HG02981 (cell line): ENCODE results near the gene ABCA6.
"Not testable (repeated sequence)": the region's sequence is repeated elsewhere in the genome, so short reads cannot be mapped to it uniquely, and the experiment has no call there.

Experiments used
- ATAC-seq: cut with Tn5 transposase; IDR thresholded peaks from one replicate; pipeline ENCODE4 v1.9.1; 2021; ENCODE audit warnings: mild to moderate bottlenecking, moderate library complexity; ENCODE audit not compliant: unreplicated experiment

ABCA6 gene

DNA sequence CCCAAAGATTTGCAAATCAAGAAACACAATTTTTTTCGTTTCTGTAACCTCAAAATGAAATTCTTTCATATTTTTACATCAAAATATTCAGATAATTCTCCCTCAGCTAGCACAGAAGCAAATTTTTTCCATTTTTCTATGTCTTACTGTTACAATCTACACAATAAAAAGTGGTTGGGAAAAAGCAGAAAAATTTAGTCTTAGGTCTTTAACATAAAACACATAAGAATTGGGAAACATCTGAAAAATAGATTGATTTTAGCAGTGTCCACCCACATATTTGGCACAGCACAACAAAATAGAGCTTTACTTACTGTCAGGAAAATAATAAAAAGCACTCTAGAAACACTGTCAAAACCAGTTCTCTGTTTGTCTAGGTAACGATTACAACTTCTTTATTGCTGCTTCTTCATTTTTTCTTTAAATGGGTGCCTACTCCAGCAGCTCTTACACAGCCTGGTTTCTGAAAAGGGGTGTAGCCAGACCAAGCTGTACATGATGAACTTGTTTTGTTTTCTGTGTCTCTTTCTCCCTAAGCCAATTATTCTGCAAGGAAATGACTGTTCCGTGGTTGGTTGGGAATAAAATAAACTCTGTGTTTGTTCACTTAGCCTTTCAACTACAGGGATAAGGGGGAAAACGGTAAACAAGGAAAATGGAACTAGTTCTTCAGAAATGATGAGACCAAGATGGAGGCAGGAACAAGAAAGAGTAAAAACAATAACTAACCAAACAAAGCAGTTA lies at the start of gene ABCA6:
ABCA6 (minus strand) TSS at position 465 of the 744 bp plus-strand sequence. CDS start 1,192 bp downstream, outside the sequence.
- no peak for ATAC-seq

- no peak for ATAC-seq
Measured at GRCh38 chr17:69188796-69189195, 47.1 kb upstream of the ABCA6 start.

GRCh38 chr17:69188064-69188463 lies 46.4 kb upstream of the ABCA6 start:
- ATAC-seq: no peak

DNA sequence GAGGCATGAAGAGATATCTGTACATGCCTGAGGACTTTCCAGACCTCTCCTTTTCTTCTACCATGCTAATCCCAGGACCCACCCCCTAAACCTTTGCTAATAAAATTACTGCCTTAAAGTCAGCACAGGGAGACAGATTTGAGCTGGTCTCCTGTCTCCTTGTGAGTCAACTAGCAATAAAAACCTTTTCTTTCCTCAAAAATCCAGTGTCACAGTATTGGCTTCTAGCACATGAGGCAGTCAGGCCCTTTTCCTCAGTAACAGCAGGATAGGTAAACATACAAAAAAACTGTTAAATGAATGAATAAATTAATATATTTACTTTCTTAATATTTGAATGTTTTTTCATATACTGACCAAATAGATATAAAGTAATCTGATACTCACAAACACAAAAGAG lies 45.6 kb upstream of the ABCA6 start:
- ATAC-seq: no peak

DNA sequence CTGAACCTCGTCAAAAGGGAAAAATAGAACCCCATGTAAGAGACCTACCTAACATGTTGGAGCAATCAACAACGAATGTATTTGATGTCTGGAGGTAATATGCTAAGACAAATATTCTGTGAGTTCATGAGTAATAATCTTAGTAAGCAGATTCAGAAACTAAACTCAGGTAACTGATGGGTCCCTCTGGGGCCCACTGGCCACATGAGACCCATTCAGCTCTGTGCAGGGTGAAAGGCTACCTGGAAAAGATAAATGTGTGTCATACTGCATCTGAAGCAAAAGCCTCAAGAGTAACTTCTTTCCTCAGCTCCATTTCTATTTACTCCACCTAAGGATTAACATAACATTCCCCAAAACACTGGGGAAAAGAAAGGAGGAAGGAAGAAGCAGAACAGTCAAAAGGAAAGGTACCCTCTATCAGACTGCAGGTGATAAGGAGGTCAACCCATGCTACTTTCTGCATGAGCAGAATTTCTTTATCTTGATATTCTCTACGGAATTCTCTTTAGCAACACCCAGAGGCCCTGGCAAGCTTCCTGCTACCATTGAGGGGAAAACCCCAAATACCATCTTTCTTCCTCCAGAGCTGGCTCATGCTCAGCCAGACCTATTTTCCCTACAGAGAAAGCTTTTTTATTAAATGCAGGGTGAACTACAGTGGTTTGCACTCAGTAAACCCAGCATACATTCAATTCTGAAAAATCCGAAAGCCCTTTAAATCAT lies 37.7 kb upstream of the ABCA6 start:
- ATAC-seq: no peak

GRCh38 chr17:69176457-69176795 lies 34.7 kb upstream of the ABCA6 start:
- no peak for ATAC-seq

GRCh38 chr17:69175625-69176456 lies 34.1 kb upstream of the ABCA6 start:
- ATAC-seq: no peak

GRCh38 chr17:69175262-69175624 lies 33.5 kb upstream of the ABCA6 start:
- no peak for ATAC-seq

- ATAC-seq: no peak
Measured at GRCh38 chr17:69173118-69173517, 31.4 kb upstream of the ABCA6 start.

DNA sequence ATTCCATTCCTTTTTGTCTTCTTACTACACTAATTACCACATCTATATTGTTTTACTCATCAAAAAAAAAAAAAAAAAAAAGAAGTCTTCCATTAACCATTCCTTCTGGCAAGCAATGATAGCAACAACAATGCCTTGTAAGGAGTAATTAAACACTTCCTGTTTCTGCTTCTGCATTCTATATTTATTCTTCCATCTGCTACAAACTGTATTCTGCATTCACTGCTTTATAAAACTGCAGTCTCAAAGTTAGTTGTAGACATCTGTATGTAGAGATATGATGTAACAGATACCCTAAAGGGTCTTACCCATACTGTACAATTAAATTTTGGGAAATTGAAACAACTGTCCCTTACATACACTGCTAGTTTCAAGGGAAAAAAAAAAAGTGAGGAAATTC lies 28.7 kb upstream of the ABCA6 start:
- ATAC-seq: no peak

GRCh38 chr17:69168642-69169041 lies 26.9 kb upstream of the ABCA6 start:
- not testable (repeated sequence) for ATAC-seq

DNA sequence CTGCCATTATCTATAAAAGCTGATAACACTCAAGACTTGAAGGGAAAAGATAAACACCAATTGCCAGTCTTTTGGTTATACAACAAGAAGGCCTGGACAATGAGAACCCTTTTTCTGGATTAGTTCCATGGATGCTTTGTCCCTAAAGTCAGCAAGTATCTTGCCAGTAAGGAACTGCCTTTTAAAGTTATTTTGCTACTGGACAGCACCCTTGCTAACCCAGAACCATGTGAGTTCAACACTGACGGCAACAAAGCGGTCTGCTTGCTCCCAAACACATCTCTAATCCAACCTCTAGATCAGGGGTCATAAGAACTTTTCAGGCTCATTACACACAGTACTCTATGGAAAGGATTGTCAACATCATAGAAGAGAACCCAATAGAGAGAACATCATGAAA lies 25.3 kb upstream of the ABCA6 start:
- no peak for ATAC-seq

DNA sequence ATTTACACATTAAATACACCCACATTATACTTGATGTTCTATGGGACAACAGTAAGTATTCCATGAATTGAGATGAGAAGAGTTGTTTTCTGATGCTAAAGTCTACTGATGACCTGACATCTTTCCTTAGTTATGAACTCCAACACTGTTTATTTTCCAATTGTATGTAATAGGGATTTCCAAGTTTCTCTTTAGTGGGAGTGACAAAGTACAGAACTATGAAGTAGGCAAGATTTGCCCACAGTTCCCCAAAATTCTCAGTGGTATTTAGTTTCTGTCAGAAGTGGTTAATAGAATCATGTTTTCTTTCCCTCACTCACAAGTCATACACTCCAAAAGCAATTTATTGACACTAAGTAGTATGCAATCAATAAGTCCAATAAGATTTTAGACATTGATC lies 22.5 kb upstream of the ABCA6 start:
- no peak for ATAC-seq

DNA sequence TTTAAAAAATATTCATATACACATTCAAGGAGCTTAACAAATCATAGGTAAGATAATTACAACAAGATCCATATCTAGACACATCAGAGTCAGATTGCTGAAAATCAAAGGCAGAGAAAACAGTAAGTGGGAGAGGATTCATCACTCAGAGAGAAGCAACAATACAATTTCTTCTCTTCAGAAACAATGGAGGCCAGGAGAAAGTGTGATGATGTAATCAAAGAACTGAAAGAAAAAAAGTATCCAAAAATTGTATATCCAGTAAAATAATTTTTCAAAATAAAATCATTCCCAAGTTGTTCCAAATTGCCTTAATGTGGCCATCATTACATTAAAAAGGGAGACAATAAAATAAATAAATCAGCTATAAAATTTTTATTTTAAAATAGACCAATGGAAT lies 17.7 kb upstream of the ABCA6 start:
- no peak for ATAC-seq

- ATAC-seq: no peak
Measured at GRCh38 chr17:69154267-69154666, 12.6 kb upstream of the ABCA6 start.

DNA sequence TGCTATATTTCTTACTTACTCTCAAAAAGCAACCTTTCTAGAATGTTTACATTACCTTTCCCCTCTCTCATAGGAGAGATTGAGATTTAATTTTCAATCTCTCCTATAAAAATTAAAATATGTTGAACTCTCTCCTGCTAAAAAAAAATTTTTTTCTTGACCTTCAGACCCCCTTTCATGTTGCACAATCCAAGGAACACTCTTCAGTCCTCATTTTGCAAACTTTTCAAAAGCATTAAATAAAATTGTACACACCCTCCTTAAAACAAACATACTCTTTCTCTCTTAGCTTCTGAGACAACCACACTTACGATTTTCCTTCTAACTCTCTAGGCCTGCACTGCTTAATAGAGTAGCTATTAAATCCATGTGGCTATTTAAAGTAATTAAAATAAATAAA lies 8.6 kb upstream of the ABCA6 start:
- no peak for ATAC-seq

- no peak for ATAC-seq
Measured at GRCh38 chr17:69147460-69147859, 5.8 kb upstream of the ABCA6 start.

GRCh38 chr17:69144331-69145255 lies 2.9 kb upstream of the ABCA6 start:
- no peak for ATAC-seq

- ATAC-seq: no peak
Measured at GRCh38 chr17:69143683-69144231, 2.1 kb upstream of the ABCA6 start.

- no peak for ATAC-seq
Measured at GRCh38 chr17:69143151-69143550, 1.5 kb upstream of the ABCA6 start.
